ENCODE measurements around the gene NKRF.
"Not testable (repeated sequence)": the region's sequence is repeated elsewhere in the genome, so short reads cannot be mapped to it uniquely, and the experiment has no call there.

The NKRF gene

GRCh38 chrX:119606280-119607017, at the start of gene NKRF:
TSS of gene NKRF (minus strand) at chrX:119606424.
- DNase-seq: peak; percentile 87

- DNase-seq: peak; percentile 51
Observed at GRCh38 chrX:119655125-119655524, 48.9 kb upstream of the NKRF start.

- no peak for DNase-seq
Observed at GRCh38 chrX:119654112-119654531, 47.9 kb upstream of the NKRF start.

GRCh38 chrX:119648421-119648775, 42.2 kb upstream of the NKRF start:
- no peak for DNase-seq

GRCh38 chrX:119647552-119648420, 41.6 kb upstream of the NKRF start:
- DNase-seq: peak; percentile 40

- no peak for DNase-seq
Observed at GRCh38 chrX:119647089-119647488, 40.9 kb upstream of the NKRF start.

- no peak for DNase-seq
Observed at GRCh38 chrX:119646515-119646914, 40.3 kb upstream of the NKRF start.

- no peak for DNase-seq
Observed at GRCh38 chrX:119643696-119644095, 37.5 kb upstream of the NKRF start.

- DNase-seq: no peak
Observed at GRCh38 chrX:119640731-119641170, 34.5 kb upstream of the NKRF start.

- DNase-seq: no peak
Observed at GRCh38 chrX:119638725-119639471, 32.7 kb upstream of the NKRF start.

- DNase-seq: not testable (repeated sequence)
Observed at GRCh38 chrX:119637421-119637820, 31.2 kb upstream of the NKRF start.

- no peak for DNase-seq
Observed at GRCh38 chrX:119636419-119636818, 30.2 kb upstream of the NKRF start.

GRCh38 chrX:119635799-119636198, 29.6 kb upstream of the NKRF start:
- no peak for DNase-seq

- DNase-seq: no peak
Observed at GRCh38 chrX:119635179-119635578, 29.0 kb upstream of the NKRF start.

- no peak for DNase-seq
Observed at GRCh38 chrX:119625843-119626242, 19.6 kb upstream of the NKRF start.

GRCh38 chrX:119624951-119625668, 18.9 kb upstream of the NKRF start:
- DNase-seq: no peak

- DNase-seq: no peak
Observed at GRCh38 chrX:119624417-119624816, 18.2 kb upstream of the NKRF start.

- DNase-seq: no peak
Observed at GRCh38 chrX:119622356-119623232, 16.4 kb upstream of the NKRF start.

- DNase-seq: no peak
Observed at GRCh38 chrX:119618439-119618838, 12.2 kb upstream of the NKRF start.

GRCh38 chrX:119617517-119618164, 11.4 kb upstream of the NKRF start:
- DNase-seq: no peak

GRCh38 chrX:119614776-119615175, 8.6 kb upstream of the NKRF start:
- no peak for DNase-seq
